GM21528 (cell line): ENCODE data around the gene HOXB6.

Source experiments
- ATAC-seq: cut with Tn5 transposase; IDR thresholded peaks from one replicate; pipeline ENCODE4 v1.9.1; 2021; ENCODE audit warnings: mild to moderate bottlenecking, moderate library complexity; ENCODE audit not compliant: unreplicated experiment, low FRiP score

Gene HOXB6

DNA sequence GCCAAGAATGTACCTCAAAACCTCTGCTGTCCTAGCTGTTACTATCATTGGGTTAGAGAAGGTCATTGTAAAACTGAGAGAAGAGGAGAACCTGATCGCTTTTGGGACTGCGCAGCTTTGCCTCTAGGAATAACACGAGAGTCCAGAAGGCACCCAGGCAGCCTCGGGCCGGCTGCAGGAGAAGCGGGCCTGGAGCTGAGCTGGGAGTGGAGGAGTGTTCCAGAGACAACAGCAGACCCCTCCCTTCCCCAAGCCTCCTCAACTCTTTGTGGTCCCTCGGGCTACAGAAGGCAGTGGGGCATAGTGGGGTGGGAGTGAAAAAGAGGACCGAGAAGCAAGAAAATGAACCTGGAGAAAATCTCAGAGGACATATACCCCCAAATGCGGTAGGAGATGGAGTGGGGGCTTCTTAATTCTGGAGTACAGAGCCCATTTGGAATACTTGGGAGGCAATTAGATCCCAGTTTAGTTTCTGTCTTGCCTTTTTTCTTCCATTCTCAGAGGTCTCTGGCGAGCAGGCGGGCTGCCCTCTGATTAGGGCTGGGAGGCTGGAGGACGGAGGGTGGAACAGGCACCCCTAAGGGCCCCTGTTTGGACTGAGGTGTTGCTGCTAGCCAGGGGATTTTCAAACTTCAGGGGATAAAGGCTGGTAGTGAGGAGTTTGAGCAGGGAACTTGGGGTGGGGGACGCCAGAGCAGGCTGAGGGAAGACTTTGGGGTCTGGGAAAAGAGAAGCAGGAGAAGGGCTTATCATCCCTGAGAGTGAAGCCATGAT lies 46.5 kb downstream of the HOXB6 start:
- ATAC-seq: no peak

- no peak for ATAC-seq
Observed at GRCh38 chr17:48556576-48557401, 48.0 kb downstream of the HOXB6 start.

DNA sequence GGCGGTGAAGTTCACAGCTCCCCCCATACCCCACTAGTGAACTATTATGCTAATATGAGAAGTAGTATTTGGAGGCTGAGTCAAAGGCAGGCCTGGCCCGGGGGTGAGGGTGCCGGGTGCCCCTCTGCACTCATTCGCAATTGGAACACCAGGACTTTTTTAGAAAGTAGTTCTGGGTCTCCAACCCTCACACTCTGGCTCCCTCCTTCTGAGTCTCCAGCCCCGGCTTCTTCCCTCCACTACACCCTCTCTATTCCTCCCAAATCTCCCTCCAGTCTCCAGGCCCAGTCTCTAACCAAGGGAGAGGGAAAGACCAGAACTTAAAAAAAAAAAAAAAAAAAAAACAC lies 48.6 kb downstream of the HOXB6 start:
- ATAC-seq: no peak

DNA sequence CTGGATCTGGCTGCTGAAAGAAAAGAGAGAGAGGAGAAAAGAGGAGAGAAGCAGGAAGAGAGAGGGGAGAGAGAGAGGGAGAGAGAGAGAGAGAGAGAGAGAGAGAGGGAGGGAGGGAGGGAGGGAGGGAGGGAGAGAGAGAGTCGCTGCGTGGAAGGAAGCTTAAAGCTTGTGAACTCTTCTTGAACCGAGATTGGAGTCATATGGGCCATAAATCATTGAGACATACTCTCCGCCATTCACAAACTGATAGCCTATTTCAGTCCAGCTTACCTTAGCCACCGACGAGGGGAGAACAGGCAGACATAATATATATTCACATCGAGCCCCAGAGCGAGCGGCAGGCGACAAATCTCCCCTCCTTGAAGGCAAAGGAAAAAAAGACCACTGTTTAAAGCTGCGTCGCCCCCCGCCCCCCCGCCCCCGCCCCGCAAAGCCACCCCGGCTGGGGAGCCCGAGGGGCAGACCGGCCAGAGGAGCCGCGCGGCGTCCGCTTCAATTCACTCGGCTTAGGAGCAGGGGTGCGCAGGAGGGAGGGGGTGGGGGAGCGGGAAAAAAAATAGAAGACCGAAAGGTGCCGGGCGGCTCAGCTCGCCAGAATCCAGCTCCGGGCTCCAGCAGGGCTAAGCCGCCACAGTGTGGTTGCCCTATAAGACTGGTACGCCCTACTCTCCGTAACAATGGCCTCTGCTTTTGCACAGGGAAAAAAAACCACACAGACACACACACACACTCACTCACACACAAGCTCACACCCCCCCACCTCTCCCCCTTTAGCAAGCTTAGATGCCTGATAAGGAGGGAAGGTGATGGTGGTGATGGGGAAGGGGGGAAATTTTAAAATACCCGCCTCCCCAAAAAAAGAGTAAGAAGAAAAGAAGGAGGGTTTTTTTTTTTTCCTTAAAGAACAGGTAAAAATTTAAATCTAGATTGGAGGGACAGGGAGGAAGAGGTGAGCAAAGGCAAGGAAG lies 49.2 kb downstream of the HOXB6 start:
- ATAC-seq: no peak

DNA sequence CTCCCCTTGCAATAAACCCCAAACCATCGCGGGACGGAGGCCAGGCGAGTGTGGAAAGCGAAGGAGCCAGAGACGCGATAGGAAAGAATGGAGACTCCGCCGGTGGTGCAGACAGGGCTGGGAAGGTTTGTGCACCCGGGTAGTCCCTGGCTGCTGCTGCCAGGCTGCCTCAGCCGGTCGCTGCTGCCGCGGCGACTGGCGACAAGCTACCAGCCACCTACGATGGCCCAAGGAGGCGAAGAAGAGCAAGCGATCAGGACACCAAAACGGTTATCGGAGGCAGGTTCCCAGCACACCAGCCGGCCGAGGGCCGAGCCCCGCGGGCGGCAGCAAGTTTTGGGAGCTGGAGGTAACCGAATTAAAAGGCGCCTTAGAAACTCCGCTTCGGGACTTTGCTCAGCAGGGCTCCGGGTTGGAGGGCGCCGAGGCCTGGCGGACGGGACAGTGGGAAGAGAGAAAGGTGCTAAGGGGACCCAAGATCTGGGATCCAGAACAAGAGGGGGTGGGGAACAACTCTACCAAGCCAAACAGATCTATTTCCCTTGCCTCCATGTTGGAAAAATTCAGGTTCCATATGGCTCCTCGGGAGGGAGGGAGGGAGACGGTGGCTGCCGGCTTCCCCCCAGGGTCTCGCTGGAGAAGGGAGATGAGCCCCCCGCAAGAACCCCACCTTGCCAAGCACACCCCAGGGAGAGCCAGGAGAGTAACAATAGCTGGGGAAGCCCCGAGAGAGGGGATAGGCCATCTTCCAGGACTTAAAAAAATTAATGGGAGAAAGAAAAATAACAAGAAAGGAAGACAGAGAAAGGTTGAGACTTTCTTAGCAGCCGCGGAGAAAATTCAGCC lies 50.2 kb downstream of the HOXB6 start:
- ATAC-seq: no peak

DNA sequence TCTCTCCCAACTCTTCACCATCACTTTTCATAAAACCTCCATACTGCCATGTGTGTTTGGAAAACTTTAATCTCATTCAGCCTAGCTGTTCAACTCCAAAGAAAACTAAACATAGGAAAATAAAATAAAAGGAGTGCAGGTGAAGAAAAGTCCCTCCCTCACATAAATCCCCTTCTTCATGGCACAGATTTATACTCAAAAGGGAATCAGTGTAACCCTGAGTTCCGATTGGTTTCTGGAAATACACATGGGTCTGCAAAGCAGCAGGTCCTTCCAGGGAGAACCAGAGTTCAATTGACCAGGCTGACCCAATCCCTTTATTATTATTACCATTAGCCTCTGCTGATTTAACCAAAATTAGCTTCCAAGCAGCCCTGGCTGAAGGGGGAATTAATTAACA lies 51.0 kb downstream of the HOXB6 start:
- ATAC-seq: no peak

DNA sequence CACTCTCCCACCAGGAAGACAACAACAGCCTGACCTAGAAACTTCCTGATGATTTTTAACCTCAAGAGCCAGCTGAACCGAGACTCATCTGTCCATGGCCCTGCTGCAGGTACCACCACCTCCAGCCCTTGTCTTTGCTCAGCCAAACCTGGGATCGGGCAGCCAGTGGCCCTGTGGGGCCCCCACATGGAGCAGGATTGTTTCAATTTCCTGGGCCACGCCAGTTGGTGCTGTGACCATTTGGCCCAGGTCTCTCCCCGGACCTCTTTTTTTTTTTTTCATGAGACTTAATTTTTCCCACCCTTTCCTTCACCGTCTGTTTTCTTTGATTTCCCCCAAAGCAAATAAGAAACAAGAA lies 51.6 kb downstream of the HOXB6 start:
- no peak for ATAC-seq

GRCh38 chr17:48552466-48553189 lies 52.2 kb downstream of the HOXB6 start:
- ATAC-seq: no peak

GRCh38 chr17:48551596-48552465 lies 53.0 kb downstream of the HOXB6 start:
- ATAC-seq: no peak

DNA sequence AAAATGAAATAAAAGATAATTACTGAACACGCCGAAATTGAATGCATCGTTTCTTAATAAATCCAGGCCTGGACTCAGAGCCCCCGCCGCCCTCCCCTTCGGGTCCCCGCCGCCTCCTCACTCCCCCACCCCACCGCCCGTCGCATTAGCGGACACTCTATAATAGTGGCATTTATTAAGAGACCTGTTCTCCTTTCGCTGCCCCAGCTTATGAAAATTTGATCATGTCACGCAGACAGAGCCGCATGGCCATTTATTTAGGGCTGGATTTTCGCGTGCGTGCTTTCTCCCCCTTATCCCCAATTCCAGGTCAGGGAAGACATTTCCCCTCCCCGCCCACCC lies 53.6 kb downstream of the HOXB6 start:
- no peak for ATAC-seq

GRCh38 chr17:48550502-48551213 lies 54.1 kb downstream of the HOXB6 start:
- no peak for ATAC-seq

DNA sequence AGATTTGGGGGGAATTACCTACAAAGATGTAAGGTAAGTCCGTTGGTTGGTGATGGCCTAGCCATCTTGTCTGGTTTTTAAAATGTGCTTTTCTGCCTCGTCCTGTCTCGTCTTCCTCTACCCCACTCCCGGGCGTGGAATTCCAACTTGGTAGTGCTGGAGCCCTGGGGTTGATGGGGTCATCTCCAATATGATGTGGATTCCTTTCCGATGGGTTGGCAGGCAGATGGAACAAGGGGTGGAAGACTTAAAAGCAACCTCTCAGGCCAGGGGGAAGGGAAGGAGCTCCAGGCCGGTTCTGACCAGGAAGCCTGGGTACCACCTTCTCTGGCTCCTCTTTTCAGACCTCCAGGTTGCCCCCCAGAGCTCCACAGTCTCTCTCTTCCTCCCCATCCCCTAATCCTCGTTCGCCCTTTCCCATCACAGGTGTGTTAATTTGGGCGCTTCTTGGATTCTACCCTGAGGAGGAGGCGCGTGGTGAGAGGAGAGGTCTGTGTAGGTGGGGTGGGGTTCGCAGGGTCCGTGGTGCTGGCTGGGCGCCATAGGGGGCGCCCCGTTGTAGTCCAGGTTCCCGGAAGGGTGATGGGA lies 54.8 kb downstream of the HOXB6 start:
- no peak for ATAC-seq

DNA sequence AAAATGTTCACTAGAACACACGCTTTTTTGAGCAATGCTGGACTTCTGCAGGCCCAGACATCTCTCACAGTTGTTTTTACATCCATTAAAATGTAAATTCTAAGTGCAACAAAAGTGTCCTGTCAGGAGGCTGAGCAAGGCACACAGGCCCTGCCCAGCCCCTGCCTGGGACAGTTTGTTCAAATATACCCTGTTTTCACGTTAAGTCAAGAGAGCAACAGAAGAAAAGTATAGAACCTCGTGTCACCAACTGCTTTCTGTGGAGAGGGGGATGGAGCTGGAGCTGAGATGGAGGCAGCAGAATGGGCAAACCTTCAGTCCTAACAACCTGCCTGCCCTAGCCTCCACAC lies 55.5 kb downstream of the HOXB6 start:
- no peak for ATAC-seq

- ATAC-seq: no peak
Observed at GRCh38 chr17:48548523-48549280, 56.1 kb downstream of the HOXB6 start.

DNA sequence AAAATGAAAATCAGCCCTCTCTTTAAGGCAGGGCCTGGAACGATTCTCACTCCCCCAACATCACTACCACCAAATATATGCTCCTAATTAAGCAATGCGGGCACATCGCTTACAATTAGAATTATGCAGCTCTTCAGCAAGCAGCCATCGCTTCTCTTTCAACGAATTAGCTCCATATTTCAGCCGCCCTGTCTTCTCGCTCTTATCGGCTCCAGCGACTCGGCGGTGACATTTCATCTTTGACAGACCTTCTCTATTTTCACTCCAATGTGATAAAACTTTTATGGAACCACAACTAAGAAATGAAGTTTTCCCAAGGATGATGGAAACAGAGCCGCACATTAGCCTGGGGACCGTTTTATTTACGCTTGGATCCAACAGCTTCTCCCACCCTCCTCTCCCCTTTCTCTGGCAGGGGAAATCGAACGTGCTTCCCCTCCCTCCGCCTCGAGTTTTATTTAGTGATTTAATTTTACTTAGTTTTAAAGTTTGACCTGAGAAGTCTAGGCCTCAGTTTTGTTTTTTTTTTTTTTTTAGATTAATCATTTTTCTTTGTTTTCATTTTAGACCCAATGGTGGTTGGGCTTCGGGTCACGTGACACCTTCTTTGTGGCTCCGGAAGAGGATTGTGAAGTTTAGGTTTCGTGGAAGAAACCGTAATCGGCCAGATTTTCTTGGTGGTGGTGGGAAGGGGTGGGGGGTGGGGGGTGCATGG lies 56.8 kb downstream of the HOXB6 start:
- no peak for ATAC-seq
